Kidney epithelial cell (primary cell): ENCODE results near the gene SLC30A7. TPM values are rescaled to one million over a fixed set of nuclear protein-coding genes. Genes with fewer than 3 reads are reported as not detected.

ENCODE experiments used
- DNase-seq: peaks from one replicate; pipeline ENCODE4 v3.0.0-alpha.2; 2010; ENCODE audit warnings: low read depth
- H3K27me3 ChIP-seq: 2 replicates; pipeline ENCODE4 v1.6.0; 2011; ENCODE audit warnings: low read length; ENCODE audit not compliant: control insufficient read depth, insufficient read depth
- H3K36me3 ChIP-seq: 2 replicates; pipeline ENCODE4 v1.5.1; 2011; ENCODE audit warnings: low read length; ENCODE audit not compliant: control insufficient read depth, insufficient read depth
- H3K4me3 ChIP-seq: 2 replicates; pipeline ENCODE4 v1.5.1; 2011; ENCODE audit warnings: low read depth, mild to moderate bottlenecking, control low read depth, low read length
- total RNA-seq: library from RNA; depleted of rRNA; stranded (reverse); fragments of >200 nt; gene quantifications from 2 replicates; pipeline ENCODE4 v1.2.3, GENCODE V29; 2015
- TF ChIP-seq, protein P1 (sequence below): IDR thresholded peaks from 2 replicates; pipeline ENCODE4 v1.5.1; 2011; ENCODE audit warnings: mild to moderate bottlenecking, moderate library complexity, low read length, control low read depth, inconsistent platforms; ENCODE audit not compliant: insufficient read depth, poor library complexity, severe bottlenecking

Gene SLC30A7
- total RNA-seq, 1 donor from 2014 or later, result 40.1 TPM

DNA sequence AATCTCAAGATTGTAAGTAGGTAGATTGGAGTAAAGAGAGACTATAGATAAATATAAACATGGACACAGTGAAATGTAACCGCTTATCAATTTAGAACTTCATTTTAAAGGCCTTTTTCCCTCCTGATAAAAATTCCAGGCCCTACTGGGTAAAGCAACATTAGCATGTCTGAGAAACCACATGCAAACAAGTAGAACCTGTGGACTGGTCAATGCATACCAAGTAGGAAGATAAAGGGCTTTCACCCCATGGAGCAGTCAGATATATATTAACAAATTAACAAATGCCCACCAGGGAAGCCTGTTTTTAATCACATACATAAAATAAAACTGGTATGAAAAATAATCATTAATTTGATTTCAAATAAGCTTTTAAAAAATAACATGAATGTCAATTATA lies 121.6 kb downstream of the SLC30A7 start:
- Histone ChIP-seq H3K36me3 (no peaks in the 10 kb centered on the region), H3K4me3 (no peak overlapping the region), H3K27me3 (no peaks in the 10 kb centered on the region)
- DNase-seq, result no peak
- TF ChIP-seq, protein P1, sequence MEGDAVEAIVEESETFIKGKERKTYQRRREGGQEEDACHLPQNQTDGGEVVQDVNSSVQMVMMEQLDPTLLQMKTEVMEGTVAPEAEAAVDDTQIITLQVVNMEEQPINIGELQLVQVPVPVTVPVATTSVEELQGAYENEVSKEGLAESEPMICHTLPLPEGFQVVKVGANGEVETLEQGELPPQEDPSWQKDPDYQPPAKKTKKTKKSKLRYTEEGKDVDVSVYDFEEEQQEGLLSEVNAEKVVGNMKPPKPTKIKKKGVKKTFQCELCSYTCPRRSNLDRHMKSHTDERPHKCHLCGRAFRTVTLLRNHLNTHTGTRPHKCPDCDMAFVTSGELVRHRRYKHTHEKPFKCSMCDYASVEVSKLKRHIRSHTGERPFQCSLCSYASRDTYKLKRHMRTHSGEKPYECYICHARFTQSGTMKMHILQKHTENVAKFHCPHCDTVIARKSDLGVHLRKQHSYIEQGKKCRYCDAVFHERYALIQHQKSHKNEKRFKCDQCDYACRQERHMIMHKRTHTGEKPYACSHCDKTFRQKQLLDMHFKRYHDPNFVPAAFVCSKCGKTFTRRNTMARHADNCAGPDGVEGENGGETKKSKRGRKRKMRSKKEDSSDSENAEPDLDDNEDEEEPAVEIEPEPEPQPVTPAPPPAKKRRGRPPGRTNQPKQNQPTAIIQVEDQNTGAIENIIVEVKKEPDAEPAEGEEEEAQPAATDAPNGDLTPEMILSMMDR, result no peak

DNA sequence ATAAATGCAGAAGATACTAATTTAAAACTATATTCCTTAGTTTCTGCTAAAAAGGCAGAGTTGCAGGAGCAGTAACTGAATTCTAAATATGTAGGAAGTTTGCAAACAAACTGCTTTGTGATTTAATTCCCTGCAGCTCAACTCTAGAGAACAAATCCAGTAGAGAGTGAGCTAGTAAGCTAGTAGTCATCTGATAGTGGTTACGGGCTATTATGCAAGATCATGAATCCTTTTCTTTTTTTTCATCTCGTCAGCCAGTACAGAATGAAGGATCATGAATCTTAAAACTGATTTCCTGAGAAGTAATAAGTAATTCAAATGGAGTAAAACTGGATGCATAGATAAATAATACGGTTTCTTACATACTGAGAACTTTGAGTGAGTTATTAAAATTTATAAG lies 126.4 kb downstream of the SLC30A7 start:
- TF ChIP-seq, protein P1, result no peak
- no peak for DNase-seq
- H3K36me3 ChIP-seq, result no peaks in the 10 kb centered on the region
- no peak overlapping the region for H3K4me3 ChIP-seq
- H3K27me3 ChIP-seq, result no peaks in the 10 kb centered on the region

DNA sequence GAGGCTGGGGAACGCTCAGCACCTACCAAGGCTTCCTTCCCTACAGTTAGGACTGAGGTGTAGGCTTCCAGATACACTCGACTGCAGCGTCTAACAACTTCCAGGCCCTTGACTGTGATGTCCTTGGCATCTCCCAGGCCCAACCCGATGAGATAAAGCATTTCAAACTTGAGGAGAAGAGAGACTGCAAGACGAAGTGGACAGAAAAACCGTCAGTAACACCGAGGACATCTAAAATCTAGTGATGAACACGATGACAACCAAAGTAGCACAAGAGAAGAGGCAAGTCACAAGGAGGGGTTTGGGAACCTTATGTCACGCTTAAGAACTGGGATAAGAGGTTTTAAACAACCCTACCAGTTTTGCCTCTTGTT lies 129.4 kb downstream of the SLC30A7 start:
- Histone ChIP-seq H3K4me3 (peak overlapping the region; percentile 83), H3K27me3 (no peaks in the 10 kb centered on the region), H3K36me3 (no peaks in the 10 kb centered on the region)
- TF ChIP-seq, protein P1, result no peak
- no peak for DNase-seq

DNA sequence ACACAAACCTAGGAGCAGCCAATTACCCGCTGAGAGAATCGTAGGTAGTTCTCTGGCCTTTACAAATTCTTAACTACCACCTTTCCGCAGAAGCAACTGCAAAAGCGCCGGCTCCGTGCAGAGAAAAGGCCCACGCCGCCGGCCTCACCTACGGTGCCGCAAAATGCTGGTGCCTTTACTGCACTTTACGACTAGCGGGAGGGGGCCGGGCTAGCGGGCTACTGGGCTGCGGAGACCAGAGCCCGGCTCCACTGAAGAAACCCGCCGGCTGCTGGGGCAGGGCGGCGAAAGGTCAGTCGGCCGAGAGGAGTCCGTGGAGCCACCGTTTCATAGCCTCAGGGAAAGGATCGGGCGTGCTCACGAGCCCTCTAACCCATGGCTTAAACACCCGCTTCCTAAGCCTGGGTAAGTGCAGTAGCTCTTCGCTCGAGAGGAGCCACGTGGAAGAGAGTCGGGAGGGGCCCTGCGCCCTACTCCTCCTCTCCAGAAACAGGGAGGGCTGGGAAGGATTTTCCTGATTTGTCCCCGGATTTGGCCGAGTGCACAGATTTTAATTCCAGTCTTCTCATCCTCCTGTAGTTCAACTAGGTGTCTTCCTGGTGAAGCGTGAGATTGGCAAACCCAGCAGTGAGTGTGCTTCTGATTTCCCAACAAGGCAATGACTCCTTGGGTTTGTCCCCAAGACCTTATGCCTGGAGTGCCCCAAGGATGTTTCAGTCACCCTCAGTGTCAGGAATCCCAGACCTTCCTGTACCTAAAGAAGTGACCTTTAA lies 130.0 kb downstream of the SLC30A7 start, which contains the start of gene DPH5:
TSS of gene DPH5 (minus strand) at position 128 of the 773 bp plus-strand sequence. CDS start 341 bp downstream, outside the sequence.
- Histone ChIP-seq H3K4me3 (peak within 1 kb of the TSS; percentile 83), H3K27me3 (no peaks in the 10 kb centered on the region), H3K36me3 (no peaks in the 10 kb centered on the region)
- TF ChIP-seq, protein P1, result no peak
- DNase-seq, result peak; percentile 53

DNA sequence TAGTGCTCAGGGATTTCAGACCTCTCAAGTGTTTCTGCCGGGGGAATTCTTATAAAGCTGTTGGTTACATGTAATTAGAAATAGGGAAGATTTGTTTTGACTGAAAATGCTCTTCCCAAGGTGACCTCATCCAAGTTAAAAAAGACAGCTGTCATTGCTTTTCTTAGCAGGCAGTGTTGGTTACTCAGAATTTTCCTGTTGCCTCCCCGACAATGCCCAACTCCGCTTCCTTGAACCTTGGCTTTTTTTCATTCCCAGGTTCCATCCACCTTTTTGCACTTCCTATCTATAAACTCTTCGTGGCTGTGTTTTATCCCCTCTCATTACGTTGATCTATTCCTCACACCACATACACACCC lies 130.5 kb downstream of the SLC30A7 start:
- no peak for DNase-seq
- H3K36me3 ChIP-seq, result no peaks in the 10 kb centered on the region
- TF ChIP-seq, protein P1, result no peak
- H3K4me3 ChIP-seq, result peak overlapping the region; percentile 83
- H3K27me3 ChIP-seq, result no peaks in the 10 kb centered on the region
